Eye (tissue), 1 donor: Measurements from ENCODE around the gene CCL7.
"Not testable (repeated sequence)": the region's sequence is repeated elsewhere in the genome, so short reads cannot be mapped to it uniquely, and the experiment has no call there.

Experiments used
- DNase-seq: peaks from one replicate; pipeline ENCODE4 v3.0.0-alpha.2; 2015

CCL7 gene

DNA sequence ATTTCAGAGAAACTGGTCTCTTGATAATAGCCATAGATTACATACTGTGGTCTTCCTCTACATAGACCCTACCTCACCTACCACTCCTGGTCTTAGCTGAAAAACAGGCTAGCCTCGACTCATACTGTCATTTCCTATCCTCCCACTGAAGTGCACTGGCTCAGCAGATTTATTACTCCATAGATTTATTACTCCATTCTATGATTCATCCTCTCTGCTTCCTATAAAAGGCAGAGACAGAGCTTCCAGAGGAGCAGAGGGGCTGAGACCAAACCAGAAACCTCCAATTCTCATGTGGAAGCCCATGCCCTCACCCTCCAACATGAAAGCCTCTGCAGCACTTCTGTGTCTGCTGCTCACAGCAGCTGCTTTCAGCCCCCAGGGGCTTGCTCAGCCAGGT is at the start of gene CCL7:
Gene CCL7 (plus strand): TSS at position 253 of the 400 bp plus-strand sequence. CDS start 70 bp downstream, at position 323.
- DNase-seq, result no peak

- DNase-seq, result no peak
Observed at GRCh38 chr17:34220752-34221395, 49.1 kb upstream of the CCL7 start.

DNA sequence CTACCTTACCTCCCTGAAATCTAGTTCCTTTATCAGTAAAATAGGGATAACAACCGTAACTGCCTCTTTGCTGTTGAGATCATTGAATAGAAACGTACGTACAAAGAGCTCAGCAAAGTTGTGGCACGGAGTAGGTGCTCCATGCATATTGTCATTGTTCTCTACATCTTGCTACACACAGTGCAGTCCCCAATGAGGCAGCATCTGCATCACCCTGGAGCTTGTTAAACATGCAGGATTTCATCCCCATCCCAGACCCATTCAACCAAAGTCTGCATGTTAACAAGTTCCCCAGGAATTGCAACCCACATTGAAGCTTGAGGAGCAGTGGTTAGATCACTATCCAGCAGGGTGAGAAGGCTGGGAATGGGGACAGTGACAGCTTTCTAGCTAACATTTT is 48.6 kb upstream of the CCL7 start:
- no peak for DNase-seq

- no peak for DNase-seq
Observed at GRCh38 chr17:34222722-34223497, 47.1 kb upstream of the CCL7 start.

DNA sequence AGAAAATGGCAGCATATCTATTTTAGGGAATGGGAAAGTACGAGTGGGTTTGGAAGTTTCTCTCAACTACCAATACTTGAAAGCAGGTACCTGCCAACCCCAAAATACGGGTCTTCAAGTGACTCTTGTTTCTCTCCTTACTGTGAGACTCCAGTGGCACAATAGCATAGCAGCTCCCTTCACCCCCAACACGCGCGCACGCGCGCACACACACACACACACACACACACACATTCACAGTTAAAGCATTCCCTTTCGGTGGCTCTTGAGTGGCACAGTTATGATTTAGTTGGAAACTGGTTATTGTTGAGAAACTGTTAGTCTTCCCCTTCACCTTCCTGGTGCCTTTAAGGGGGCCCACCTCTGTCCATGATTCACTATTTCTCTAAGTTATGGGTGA is 45.0 kb upstream of the CCL7 start:
- DNase-seq, result no peak

GRCh38 chr17:34226011-34226743 is 43.8 kb upstream of the CCL7 start:
- no peak for DNase-seq

DNA sequence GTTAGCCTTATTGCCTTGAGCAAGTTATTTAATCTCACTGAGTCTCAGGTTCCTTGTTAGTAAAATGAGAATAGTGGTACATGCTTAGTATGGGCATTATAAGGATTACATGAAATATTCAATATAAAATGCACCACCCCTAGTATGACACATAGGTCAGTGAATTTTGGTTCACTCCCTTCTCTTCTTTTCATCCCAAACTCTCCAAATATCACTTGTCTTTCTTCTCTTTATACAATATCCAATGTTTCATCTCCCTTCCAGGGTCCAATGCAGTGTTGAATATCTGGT is 43.3 kb upstream of the CCL7 start:
- no peak for DNase-seq

GRCh38 chr17:34227293-34227692 is 42.7 kb upstream of the CCL7 start:
- DNase-seq, result not testable (repeated sequence)

DNA sequence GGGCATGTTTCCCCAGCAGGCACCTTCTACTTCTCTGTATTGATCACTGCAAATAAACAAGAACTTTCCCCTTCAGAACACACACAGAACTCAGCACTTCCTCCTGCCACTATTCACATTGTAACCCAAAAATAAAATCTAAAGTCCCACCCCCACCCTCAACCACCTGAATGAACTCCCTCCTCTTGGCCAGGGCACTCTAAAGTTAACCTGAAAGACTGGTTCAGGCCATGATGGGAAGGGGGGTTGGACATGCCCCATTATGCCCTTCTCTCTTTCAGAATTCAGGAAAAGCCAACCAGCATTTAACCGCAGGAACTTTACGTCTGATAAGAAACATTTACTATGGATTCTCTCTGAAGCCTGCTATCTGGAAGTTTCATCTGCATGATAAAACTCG is 42.3 kb upstream of the CCL7 start:
- no peak for DNase-seq

GRCh38 chr17:34228781-34229180 is 41.2 kb upstream of the CCL7 start:
- DNase-seq, result no peak

- DNase-seq, result no peak
Observed at GRCh38 chr17:34230342-34230741, 39.7 kb upstream of the CCL7 start.

DNA sequence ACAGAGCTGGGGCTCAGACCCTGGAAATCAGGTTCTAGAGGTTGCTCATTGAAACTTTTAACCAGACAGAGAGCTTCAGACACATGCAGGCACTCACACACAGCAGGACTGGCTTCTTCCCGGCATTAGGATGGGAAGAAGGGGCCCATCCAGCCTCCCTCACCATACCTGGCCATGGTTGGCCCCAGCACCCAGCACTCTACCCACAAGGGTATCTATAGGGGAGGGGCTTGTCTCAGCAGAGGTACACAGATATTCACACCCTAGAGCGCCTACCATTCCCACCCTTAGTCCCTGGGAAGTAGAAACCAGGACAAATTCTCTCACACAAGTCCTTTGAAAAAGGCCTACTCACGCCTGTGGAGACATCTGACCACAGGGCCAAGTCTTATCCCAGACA is 35.4 kb upstream of the CCL7 start:
- DNase-seq, result no peak

- peak; percentile 28 for DNase-seq
Observed at GRCh38 chr17:34235389-34236028, 34.5 kb upstream of the CCL7 start.

DNA sequence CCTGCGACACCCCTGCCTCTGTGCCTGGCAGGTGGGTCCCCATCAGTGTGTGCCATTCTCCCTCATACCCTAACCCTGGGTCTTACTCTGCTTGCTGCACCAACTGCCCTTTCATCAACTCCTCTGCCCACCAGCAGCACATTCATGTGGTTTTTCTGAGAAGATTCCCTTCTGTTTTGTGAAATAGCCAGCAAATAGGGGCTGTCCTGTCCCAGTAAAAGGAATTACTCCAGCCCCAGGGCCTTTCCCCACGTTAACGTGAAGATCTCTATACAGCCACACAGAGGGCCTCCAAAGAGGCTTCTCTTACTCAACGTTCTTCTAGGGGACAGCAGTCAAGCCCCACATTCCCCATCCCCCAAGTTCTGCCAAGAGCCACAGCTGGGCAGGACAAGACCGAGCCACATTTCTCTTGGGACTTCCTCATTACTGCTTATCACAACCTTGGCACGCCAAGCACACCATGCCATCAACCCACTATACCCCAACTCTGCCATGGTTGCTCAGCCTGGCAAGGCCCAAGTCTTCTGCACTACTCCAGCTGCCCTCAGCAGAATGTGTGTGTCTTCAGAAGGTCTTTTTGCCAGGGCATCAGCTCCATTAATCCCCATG is 33.6 kb upstream of the CCL7 start:
- DNase-seq, result no peak

DNA sequence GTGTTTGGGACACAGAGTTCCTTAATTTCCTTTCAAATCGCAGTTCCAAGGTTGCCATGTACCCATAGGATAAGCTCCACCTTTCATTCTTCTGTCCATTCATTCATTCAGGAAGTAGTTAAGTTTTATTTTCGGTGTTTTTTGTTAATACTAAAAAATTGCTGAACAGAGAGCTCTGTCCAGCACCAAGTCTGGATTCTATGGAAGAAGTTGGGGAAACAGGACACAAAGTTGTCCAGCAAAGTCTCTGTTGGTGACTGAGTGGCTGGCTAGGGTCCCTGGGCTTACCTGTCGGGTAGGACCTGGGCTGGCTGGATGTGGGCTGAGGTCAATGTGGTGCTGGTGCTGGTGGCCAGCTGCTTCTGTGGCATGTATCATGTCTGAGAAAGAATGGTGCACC is 32.6 kb upstream of the CCL7 start:
- no peak for DNase-seq

- no peak for DNase-seq
Observed at GRCh38 chr17:34241062-34241461, 29.0 kb upstream of the CCL7 start.

DNA sequence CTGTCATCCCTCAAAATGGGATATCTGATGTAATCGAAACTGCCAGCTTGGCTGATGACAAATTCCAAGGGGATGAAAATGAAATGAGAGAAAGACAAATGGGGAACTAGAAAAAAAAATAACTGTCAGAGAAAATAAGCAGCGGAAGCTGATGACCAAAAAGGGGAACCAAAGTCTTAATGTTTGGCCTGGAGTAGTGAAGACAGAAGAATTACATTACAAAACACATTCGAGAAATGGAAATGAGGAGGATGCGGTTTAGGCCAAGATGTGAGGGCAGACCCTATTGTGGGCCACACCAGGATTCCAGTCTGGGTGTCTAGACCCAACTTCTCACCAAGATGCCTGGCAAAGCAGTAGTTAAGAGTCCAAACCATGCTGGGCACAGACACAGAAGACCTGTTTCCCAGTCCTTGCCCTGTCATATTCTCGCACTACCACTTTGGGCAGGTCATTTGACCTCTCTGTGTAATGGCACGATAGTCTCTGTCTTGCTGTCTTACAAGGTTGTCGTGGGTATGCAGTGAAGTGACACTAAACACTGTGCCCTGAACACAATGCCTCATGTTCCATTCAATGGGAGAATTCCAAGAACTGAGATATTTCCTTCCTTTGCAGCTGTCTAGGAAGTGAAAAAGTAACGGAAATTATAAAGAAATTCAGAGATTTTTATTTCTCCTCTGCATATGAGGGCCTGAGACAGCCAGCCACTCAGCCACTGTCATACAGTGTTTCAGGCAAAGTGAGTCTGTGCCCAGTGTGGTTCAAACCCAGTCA is 27.2 kb upstream of the CCL7 start:
- DNase-seq, result no peak

DNA sequence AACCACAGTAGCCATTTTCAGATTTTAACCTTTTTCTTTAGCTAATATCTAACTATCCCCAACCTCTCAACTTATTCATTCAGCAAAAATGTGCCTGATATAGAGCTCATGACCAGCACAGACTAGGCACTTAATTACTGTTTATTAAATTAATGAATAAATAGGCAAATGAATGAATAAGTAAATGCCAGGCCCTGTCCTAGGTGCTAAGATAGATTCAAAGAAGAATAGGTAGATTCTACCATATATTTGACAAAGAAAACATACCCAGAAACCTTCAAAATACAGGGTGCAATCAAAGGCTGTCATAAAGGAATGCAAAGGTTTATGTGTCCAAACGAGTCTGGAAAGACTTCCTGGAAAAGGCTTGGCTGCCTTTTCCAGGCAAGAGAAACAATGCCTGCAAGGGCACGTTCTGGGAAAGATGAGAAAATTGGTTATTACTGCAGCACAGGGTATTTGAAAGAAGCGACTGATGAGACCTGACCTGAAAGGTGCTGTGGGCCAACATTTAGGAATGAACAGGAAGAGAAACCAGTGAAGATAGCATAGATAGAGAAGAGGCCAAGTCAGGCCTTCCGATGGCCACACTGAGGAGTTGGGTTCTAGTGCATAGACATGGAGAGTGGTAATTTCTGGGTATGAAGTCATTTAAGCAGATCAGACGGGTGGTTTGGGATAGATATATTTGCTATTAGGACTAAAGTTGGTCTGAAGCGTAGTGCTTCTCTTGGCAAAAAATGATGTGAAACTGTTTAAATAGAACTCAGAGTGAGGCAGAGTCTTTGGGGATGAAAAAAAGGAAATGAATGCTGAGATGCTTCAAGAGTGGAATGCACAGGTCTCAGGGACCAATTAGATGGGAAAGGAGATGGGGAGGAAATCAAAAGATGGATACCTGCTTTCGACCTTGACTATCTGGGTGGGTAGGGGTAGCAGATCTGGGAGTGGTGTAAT is 26.4 kb upstream of the CCL7 start:
- DNase-seq, result no peak

DNA sequence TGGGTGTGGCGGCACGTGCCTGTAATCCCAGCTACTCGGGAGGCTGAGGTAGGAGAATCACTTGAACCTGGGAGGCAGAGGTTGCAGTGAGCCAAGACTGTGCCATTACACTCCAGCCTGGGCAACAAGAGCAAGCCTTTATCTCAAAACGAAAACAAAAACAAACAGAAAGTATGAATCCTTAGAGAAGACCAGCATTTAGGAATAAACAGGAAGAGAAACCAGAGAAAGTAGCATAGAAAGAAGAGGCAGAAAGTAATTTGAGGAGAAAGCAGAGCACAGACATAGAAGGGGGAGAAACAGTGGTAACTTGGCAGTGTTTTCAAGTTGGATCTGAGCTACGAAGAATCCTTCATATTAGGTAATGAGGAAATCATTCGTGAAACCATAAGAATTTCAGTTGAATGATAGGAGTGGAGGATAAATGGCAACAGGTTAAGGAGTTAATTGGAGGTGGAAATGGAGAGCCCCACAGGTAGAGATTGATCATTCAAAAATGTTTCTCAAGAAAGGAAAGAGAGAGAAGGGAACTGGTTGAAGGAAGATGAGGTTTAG is 24.6 kb upstream of the CCL7 start:
- no peak for DNase-seq

DNA sequence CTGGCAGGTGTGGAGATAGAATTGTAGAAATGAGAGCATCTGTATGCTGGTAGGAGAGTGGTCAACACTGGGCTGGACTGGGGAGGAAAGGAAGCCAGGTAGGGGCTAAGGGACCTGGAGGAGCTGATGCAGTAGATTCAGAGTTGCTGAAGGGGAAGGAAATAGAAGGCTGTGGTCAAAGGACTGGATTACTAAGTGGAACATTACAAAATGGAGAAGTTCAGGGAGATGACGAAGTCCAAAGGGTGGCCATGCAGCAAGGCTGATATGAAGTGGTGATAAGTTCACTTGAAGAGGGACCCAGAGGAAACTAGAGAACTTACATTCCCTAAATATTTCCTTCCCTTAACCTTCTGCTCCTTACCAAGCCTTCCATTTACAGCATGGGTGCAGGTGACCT is 23.6 kb upstream of the CCL7 start:
- DNase-seq, result no peak

DNA sequence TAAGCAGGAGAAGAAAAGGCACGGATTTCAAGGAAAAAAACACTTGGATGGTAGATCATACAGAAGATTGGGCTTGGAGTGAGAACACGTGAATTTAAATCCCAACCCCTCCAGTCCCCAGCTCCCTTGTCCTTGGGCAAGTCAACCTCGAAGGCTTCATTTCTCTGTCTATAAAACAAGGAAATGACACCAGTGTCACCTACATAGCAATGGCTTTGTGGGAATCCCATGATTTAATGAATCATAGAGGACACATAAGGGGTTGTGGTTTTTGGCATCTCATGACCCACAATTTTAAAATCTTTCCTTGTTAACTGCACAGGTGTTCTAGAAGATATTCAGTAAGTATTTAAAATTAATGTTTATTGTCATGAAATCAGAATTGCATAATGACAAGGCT is 23.1 kb upstream of the CCL7 start:
- no peak for DNase-seq
